ENCODE data around the gene PBXIP1.

DNA sequence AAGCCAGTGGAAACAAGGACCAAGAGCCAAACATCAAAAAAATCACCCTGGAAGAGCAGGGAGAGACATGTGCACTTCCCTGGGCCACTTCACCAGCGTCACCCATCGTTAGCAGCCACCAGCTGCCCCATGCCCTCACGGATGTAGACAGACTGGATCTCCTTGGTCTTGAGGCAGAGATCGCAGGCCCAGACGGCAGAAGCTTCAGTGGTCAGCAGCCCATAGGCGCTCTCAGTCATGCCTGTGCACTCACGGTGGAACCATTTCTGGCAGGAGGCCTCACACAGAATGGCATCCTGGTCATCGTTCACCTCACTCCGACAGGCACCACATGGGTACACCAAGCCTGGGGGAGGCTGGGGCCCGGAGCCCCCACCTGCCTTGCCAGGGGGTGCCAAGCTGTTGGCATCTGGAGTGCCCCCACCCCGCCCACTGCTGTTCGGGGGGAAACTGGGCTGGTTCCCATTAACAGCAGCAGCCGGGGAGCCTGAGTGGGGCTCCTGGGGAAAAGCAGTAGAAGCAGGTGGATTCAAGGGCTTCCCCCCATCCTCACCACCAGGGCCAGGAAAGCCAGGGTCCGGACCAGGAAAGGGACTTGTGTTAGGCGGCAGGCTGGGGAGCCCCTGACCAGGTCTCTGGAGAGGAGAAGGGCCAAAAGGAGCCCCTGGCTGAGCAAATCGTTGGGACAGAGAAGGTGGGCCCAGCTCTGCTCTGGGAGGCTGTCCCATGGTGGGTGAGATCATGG lies 3.0 kb upstream of the PBXIP1 start:
- TF ChIP-seq, protein P1, sequence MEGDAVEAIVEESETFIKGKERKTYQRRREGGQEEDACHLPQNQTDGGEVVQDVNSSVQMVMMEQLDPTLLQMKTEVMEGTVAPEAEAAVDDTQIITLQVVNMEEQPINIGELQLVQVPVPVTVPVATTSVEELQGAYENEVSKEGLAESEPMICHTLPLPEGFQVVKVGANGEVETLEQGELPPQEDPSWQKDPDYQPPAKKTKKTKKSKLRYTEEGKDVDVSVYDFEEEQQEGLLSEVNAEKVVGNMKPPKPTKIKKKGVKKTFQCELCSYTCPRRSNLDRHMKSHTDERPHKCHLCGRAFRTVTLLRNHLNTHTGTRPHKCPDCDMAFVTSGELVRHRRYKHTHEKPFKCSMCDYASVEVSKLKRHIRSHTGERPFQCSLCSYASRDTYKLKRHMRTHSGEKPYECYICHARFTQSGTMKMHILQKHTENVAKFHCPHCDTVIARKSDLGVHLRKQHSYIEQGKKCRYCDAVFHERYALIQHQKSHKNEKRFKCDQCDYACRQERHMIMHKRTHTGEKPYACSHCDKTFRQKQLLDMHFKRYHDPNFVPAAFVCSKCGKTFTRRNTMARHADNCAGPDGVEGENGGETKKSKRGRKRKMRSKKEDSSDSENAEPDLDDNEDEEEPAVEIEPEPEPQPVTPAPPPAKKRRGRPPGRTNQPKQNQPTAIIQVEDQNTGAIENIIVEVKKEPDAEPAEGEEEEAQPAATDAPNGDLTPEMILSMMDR (IDR thresholded peaks at IDR 0.05): no peak
- TF ChIP-seq POLR2A (IDR thresholded peaks at IDR 0.05): no peak
